Ishikawa (cell line): Measurements from ENCODE around the gene HPSE.

Source experiments
- CEBPB ChIP-seq: IDR thresholded peaks from 2 replicates; pipeline ENCODE4 v1.6.1; 2012
- CREB1 ChIP-seq: IDR thresholded peaks from 2 replicates; pipeline ENCODE4 v1.6.1; 2012; ENCODE audit warnings: low read depth
- EGR1 ChIP-seq: IDR thresholded peaks from 2 replicates; pipeline ENCODE4 v1.6.1; 2012
- EP300 ChIP-seq: IDR thresholded peaks from 2 replicates; pipeline ENCODE4 v1.6.1; 2012; ENCODE audit warnings: borderline replicate concordance
- FOXM1 ChIP-seq: IDR thresholded peaks from 2 replicates; pipeline ENCODE4 v1.6.1; 2012; ENCODE audit warnings: low read depth, borderline replicate concordance
- NFIC ChIP-seq: IDR thresholded peaks from 2 replicates; pipeline ENCODE4 v1.6.1; 2012
- RAD21 ChIP-seq: IDR thresholded peaks from 2 replicates; pipeline ENCODE4 v1.6.1; 2012; ENCODE audit warnings: low read depth
- TAF1 ChIP-seq: IDR thresholded peaks from 2 replicates; pipeline ENCODE4 v1.6.1; 2012; ENCODE audit warnings: low read depth, mild to moderate bottlenecking
- TEAD4 ChIP-seq: IDR thresholded peaks from 2 replicates; pipeline ENCODE4 v1.6.1; 2012
- USF1 ChIP-seq: IDR thresholded peaks from 2 replicates; pipeline ENCODE4 v1.6.1; 2012
- YY1 ChIP-seq: IDR thresholded peaks from 2 replicates; pipeline ENCODE4 v1.6.1; 2012; ENCODE audit warnings: low read depth
- ZBTB7A ChIP-seq: IDR thresholded peaks from 2 replicates; pipeline ENCODE4 v1.6.1; 2012; ENCODE audit warnings: low read depth
- TF ChIP-seq, protein P1 (sequence below): IDR thresholded peaks from 2 replicates; pipeline ENCODE4 v1.6.1; 2012; ENCODE audit warnings: low read depth, mild to moderate bottlenecking
- TF ChIP-seq, protein P2 (sequence below): IDR thresholded peaks from 2 replicates; pipeline ENCODE4 v1.6.1; 2012

DNA sequence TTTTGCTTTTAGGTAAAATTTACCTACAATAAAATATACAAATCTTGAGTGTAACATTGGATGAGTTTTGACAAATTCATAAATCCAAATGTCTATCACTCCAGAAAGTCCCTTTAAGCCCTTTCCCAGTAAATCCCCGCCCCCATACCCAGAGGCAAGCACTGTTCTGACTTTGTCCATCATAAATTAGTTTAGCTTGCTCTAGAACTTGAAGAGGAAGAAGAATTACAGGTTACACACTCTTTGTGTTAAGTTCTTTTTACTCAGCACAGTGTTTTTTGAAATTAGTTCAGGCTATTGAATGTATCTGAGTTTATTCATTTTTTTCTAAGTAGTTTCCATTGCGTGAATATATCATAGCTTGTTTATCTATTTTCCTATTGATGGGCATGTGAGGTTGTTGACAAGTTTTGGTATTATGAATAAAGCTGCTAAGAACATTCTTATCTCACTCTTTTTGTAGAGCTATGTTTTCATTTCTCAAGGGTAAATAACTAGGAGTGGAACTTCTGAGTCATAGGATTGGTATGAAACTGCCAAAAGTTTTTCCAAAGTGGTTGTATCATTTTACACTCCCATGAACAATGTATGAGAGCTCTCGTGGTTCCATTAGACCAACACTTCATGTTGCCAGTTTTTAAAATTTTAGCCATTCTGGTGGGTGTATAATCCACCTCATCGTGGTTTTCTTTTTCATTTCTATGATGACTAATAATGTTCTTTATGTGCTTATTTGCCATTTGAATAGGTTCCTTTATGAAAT is 22.4 kb upstream of the HPSE start:
- TF ChIP-seq USF1 (no peak), EP300 (peak; percentile 79; the same call in 1 of the 2 replicates), TAF1 (no peak), YY1 (no peak), FOXM1 (peak; percentile 73; the same call in 1 of the 2 replicates), EGR1 (no peak), ZBTB7A (no peak), CEBPB (no peak), RAD21 (no peak), NFIC (peak; percentile 63; the same call in 1 of the 2 replicates), CREB1 (no peak), TEAD4 (peak; percentile 83)
- TF ChIP-seq, protein P1, sequence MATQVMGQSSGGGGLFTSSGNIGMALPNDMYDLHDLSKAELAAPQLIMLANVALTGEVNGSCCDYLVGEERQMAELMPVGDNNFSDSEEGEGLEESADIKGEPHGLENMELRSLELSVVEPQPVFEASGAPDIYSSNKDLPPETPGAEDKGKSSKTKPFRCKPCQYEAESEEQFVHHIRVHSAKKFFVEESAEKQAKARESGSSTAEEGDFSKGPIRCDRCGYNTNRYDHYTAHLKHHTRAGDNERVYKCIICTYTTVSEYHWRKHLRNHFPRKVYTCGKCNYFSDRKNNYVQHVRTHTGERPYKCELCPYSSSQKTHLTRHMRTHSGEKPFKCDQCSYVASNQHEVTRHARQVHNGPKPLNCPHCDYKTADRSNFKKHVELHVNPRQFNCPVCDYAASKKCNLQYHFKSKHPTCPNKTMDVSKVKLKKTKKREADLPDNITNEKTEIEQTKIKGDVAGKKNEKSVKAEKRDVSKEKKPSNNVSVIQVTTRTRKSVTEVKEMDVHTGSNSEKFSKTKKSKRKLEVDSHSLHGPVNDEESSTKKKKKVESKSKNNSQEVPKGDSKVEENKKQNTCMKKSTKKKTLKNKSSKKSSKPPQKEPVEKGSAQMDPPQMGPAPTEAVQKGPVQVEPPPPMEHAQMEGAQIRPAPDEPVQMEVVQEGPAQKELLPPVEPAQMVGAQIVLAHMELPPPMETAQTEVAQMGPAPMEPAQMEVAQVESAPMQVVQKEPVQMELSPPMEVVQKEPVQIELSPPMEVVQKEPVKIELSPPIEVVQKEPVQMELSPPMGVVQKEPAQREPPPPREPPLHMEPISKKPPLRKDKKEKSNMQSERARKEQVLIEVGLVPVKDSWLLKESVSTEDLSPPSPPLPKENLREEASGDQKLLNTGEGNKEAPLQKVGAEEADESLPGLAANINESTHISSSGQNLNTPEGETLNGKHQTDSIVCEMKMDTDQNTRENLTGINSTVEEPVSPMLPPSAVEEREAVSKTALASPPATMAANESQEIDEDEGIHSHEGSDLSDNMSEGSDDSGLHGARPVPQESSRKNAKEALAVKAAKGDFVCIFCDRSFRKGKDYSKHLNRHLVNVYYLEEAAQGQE: no peak
- TF ChIP-seq, protein P2, sequence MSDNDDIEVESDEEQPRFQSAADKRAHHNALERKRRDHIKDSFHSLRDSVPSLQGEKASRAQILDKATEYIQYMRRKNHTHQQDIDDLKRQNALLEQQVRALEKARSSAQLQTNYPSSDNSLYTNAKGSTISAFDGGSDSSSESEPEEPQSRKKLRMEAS: peak; percentile 38; the same call in 1 of the 2 replicates
